Purkinje cell (primary cell): Measurements from ENCODE around the gene INTS6. TPM values are rescaled to one million over a fixed set of nuclear protein-coding genes. Genes with fewer than 3 reads are reported as not detected.

Experiments used
- polyA plus RNA-seq: library from polyadenylated mRNA; unstranded; fragments of >200 nt; fragmentation: Nextera tagmentation; gene quantifications from 2 replicates; pipeline ENCODE4 v1.2.1, GENCODE V29; 2014

The INTS6 gene, protein sequence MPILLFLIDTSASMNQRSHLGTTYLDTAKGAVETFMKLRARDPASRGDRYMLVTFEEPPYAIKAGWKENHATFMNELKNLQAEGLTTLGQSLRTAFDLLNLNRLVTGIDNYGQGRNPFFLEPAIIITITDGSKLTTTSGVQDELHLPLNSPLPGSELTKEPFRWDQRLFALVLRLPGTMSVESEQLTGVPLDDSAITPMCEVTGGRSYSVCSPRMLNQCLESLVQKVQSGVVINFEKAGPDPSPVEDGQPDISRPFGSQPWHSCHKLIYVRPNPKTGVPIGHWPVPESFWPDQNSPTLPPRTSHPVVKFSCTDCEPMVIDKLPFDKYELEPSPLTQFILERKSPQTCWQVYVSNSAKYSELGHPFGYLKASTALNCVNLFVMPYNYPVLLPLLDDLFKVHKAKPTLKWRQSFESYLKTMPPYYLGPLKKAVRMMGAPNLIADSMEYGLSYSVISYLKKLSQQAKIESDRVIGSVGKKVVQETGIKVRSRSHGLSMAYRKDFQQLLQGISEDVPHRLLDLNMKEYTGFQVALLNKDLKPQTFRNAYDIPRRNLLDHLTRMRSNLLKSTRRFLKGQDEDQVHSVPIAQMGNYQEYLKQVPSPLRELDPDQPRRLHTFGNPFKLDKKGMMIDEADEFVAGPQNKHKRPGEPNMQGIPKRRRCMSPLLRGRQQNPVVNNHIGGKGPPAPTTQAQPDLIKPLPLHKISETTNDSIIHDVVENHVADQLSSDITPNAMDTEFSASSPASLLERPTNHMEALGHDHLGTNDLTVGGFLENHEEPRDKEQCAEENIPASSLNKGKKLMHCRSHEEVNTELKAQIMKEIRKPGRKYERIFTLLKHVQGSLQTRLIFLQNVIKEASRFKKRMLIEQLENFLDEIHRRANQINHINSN
- 21.1 and 27.9 TPM in 2 replicates for polyA plus RNA-seq

GRCh38 chr13:51452361-51453206 lies at the start of gene INTS6:
INTS6 (minus strand) TSS chr13:51453036; CDS start chr13:51452525, 511 bp downstream.

GRCh38 chr13:51339354-51339753 lies 113.5 kb downstream of the INTS6 start, which contains the start of gene SERPINE3:
SERPINE3 (plus strand) TSS chr13:51339691; CDS start chr13:51341092, 1,401 bp downstream.

Other genes starting within 250 kb of the INTS6 start
- 0.28 and 2.3 TPM in 2 replicates for gene FAM124A, start 230.6 kb downstream of the INTS6 start, polyA plus RNA-seq
- gene SERPINE3, start 113.3 kb downstream of the INTS6 start, polyA plus RNA-seq = not detected in 2 replicates
- gene WDFY2, start 131.4 kb upstream of the INTS6 start, polyA plus RNA-seq = 3.5 and 7.4 TPM in 2 replicates